Natural killer cell (primary cell): Measurements from ENCODE around the gene RDH14. TPM values are rescaled to one million over a fixed set of nuclear protein-coding genes. Genes with fewer than 3 reads are reported as not detected.

Source experiments
- ATAC-seq, 3 donors: fragments of 150-1000 bp in 2 of 3; fragments of 200-7000 bp in 1 of 3; cut with Tn5 transposase; 1 replicate in 1 of 3; 2 replicates in 2 of 3; pipeline ENCODE4 v1.10.0; 2021; ENCODE audit warnings: mild to moderate bottlenecking in 2 of 3, moderate library complexity in 2 of 3
- DNase-seq, 2 donors: peaks; one replicate each; pipeline versions ENCODE4 v3.0.0 to v3.0.0-alpha.2; 2013 to 2021; ENCODE audit warnings: mixed read lengths in 1 of 2
- H3K27ac ChIP-seq: one replicate; pipeline ENCODE4 v1.5.1; 2013; ENCODE audit warnings: mild to moderate bottlenecking, low read length
- H3K27me3 ChIP-seq: one replicate; pipeline ENCODE4 v1.6.1; 2013; ENCODE audit warnings: low read length; ENCODE audit not compliant: control insufficient read depth, insufficient read depth
- H3K36me3 ChIP-seq: one replicate; pipeline ENCODE4 v1.6.1; 2013; ENCODE audit warnings: low read length; ENCODE audit not compliant: control insufficient read depth, insufficient read depth
- H3K4me1 ChIP-seq: one replicate; pipeline ENCODE4 v1.6.1; 2013; ENCODE audit warnings: low read length; ENCODE audit not compliant: control insufficient read depth, insufficient read depth
- H3K4me3 ChIP-seq: one replicate; pipeline ENCODE4 v1.5.1; 2013; ENCODE audit warnings: low read length
- H3K9me3 ChIP-seq: one replicate; pipeline ENCODE4 v1.6.1; 2013; ENCODE audit warnings: low read length; ENCODE audit not compliant: control insufficient read depth, insufficient read depth
- H3K27ac Mint-ChIP-seq, 2 donors: one replicate each; pipeline ENCODE4 v1.8.0; 2022; ENCODE audit warnings: mild to moderate bottlenecking in 2 of 2, mixed read lengths in 2 of 2, moderate library complexity in 1 of 2
- H3K27me3 Mint-ChIP-seq, 2 donors: one replicate each; pipeline ENCODE4 v1.8.0; 2022; ENCODE audit warnings: low read depth in 2 of 2, mixed read lengths in 2 of 2
- H3K36me3 Mint-ChIP-seq: one replicate; pipeline ENCODE4 v1.8.0; 2022; ENCODE audit warnings: mixed read lengths
- H3K4me1 Mint-ChIP-seq, 2 donors: one replicate each; pipeline ENCODE4 v1.8.0; 2022; ENCODE audit warnings: mixed read lengths in 2 of 2
- H3K4me3 Mint-ChIP-seq: one replicate; pipeline ENCODE4 v1.8.0; 2022; ENCODE audit warnings: mild to moderate bottlenecking, moderate library complexity, mixed read lengths
- H3K9me3 Mint-ChIP-seq, 2 donors: one replicate each; pipeline ENCODE4 v1.8.0; 2022; ENCODE audit warnings: mixed read lengths in 2 of 2
- CTCF ChIP-seq: fragments of 200-600 bp; IDR thresholded peaks from one replicate; pipeline ENCODE4 v1.8.0; 2022; ENCODE audit warnings: antibody characterized with exemption
- WGBS: methylation state at CpG from one replicate; pipeline ENCODE4 v1.1.7; 2013; ENCODE audit warnings: missing lambda C conversion rate; ENCODE audit not compliant: insufficient coverage; 5-methylcytosine and 5-hydroxymethylcytosine counted together
- intact Hi-C: fragments of 100-400 bp; cut with micrococcal nuclease; formaldehyde crosslinking; loops from one replicate; pipeline ENCODE4 v1.14.2; 2022
- total RNA-seq, 4 donors: library from RNA; stranded (reverse); fragments of 120-200 nt in 1 of 4; gene quantifications; one replicate each; pipeline versions ENCODE4 v1.2.3 to v1.2.4, GENCODE V29; 2013 to 2022

RDH14 gene
- total RNA-seq, 3 donors from 2014 or later (not counting 1 experiment from before 2014, with no cell fraction given) = 8.7 to 13.5 (median 12.5) TPM

- 95% methylated on average over 2 of the region's 2 CpGs for WGBS
- no peaks in the 10 kb centered on the region for H3K9me3 Mint-ChIP-seq
- no peak overlapping the region for H3K4me3 Mint-ChIP-seq
- no peaks in the 10 kb centered on the region for H3K36me3 Mint-ChIP-seq
- H3K4me1 Mint-ChIP-seq = no peaks in the 10 kb centered on the region
- no peaks in the 10 kb centered on the region for H3K4me1 ChIP-seq
- no peak for ATAC-seq
- H3K27me3 Mint-ChIP-seq = peaks cover 6 to 14% of the 10 kb centered on the region in 2 donors
- DNase-seq = no peak
- no peak for TF ChIP-seq CTCF
- no peak overlapping the region for H3K4me3 ChIP-seq
- intact Hi-C loops = loop anchor here (10.0 kb wide), 1 partner anchor 847 kb away; no protein-coding TSS in a partner anchor
- no peaks in the 10 kb centered on the region for H3K9me3 ChIP-seq
- H3K27me3 ChIP-seq = no peaks in the 10 kb centered on the region
- H3K27ac ChIP-seq = no peak overlapping the region
- no peaks in the 10 kb centered on the region for H3K36me3 ChIP-seq
- H3K27ac Mint-ChIP-seq = no peak overlapping the region
Observed at GRCh38 chr2:18527326-18527725, 33.1 kb downstream of the RDH14 start.

GRCh38 chr2:18526429-18526828 is 34.0 kb downstream of the RDH14 start:
- ATAC-seq (no peak), DNase-seq (no peak)
- H3K4me1 ChIP-seq = no peaks in the 10 kb centered on the region
- no peak for TF ChIP-seq CTCF
- no peak overlapping the region for H3K27ac ChIP-seq
- H3K9me3 ChIP-seq = no peaks in the 10 kb centered on the region
- H3K27ac Mint-ChIP-seq = no peak overlapping the region
- H3K27me3 Mint-ChIP-seq = peaks cover 6 to 14% of the 10 kb centered on the region in 2 donors
- no peaks in the 10 kb centered on the region for H3K9me3 Mint-ChIP-seq
- H3K4me3 Mint-ChIP-seq = no peak overlapping the region
- no peaks in the 10 kb centered on the region for H3K36me3 Mint-ChIP-seq
- 74% methylated on average over 7 of the region's 7 CpGs for WGBS
- no peaks in the 10 kb centered on the region for H3K27me3 ChIP-seq
- H3K4me3 ChIP-seq = no peak overlapping the region
- H3K4me1 Mint-ChIP-seq = no peaks in the 10 kb centered on the region
- intact Hi-C loops = loop anchor here (10.0 kb wide), 1 partner anchor 848 kb away; no protein-coding TSS in a partner anchor
- H3K36me3 ChIP-seq = no peaks in the 10 kb centered on the region

GRCh38 chr2:18525852-18526251 is 34.6 kb downstream of the RDH14 start:
- no peak overlapping the region for H3K27ac Mint-ChIP-seq
- Histone ChIP-seq H3K9me3 (no peaks in the 10 kb centered on the region), H3K27me3 (no peaks in the 10 kb centered on the region), H3K27ac (no peak overlapping the region), H3K36me3 (no peaks in the 10 kb centered on the region), H3K4me3 (no peak overlapping the region), H3K4me1 (no peaks in the 10 kb centered on the region)
- ATAC-seq (no peak), DNase-seq (no peak)
- no peak overlapping the region for H3K4me3 Mint-ChIP-seq
- 92% methylated on average over 2 of the region's 3 CpGs for WGBS
- intact Hi-C loops = loop anchor here (10.0 kb wide), 1 partner anchor 849 kb away; no protein-coding TSS in a partner anchor
- H3K27me3 Mint-ChIP-seq = peaks cover 6 to 14% of the 10 kb centered on the region in 2 donors
- no peaks in the 10 kb centered on the region for H3K4me1 Mint-ChIP-seq
- H3K9me3 Mint-ChIP-seq = no peaks in the 10 kb centered on the region
- TF ChIP-seq CTCF = no peak
- no peaks in the 10 kb centered on the region for H3K36me3 Mint-ChIP-seq

GRCh38 chr2:18525236-18525635 is 35.2 kb downstream of the RDH14 start:
- Mint-ChIP-seq H3K4me3 (no peak overlapping the region), H3K27me3 (peaks cover 3 to 14% of the 10 kb centered on the region in 2 donors), H3K27ac (no peak overlapping the region), H3K9me3 (no peaks in the 10 kb centered on the region), H3K36me3 (no peaks in the 10 kb centered on the region), H3K4me1 (no peaks in the 10 kb centered on the region)
- ATAC-seq (no peak), DNase-seq (no peak)
- Histone ChIP-seq H3K27me3 (no peaks in the 10 kb centered on the region), H3K4me1 (no peaks in the 10 kb centered on the region), H3K36me3 (no peaks in the 10 kb centered on the region), H3K9me3 (no peaks in the 10 kb centered on the region), H3K4me3 (no peak overlapping the region), H3K27ac (no peak overlapping the region)
- no peak for TF ChIP-seq CTCF
- 89% methylated on average over 2 of the region's 2 CpGs for WGBS
- intact Hi-C loops = loop anchor here (10.0 kb wide), 1 partner anchor 850 kb away; no protein-coding TSS in a partner anchor
